Retinal pigment epithelial cell (primary cell): ENCODE results near the gene UBE2D2.

ENCODE experiments used
- DNase-seq: peaks from one replicate; pipeline ENCODE4 v3.0.0-alpha.2; 2010; ENCODE audit warnings: low read depth
- H3K4me3 ChIP-seq: 2 replicates; pipeline ENCODE4 v1.5.1; 2011; ENCODE audit warnings: mild to moderate bottlenecking, low read length, control low read depth, moderate library complexity
- CTCF ChIP-seq: conservative IDR thresholded peaks from 2 replicates; pipeline ENCODE4 v1.5.1; 2011; ENCODE audit warnings: low read depth, low read length, control low read depth, inconsistent platforms

The UBE2D2 gene

GRCh38 chr5:139655727-139656271, 94.7 kb downstream of the UBE2D2 start:
- no peak overlapping the region for H3K4me3 ChIP-seq
- no peak for DNase-seq
- no peak for TF ChIP-seq CTCF

GRCh38 chr5:139657363-139658321, 96.5 kb downstream of the UBE2D2 start:
- DNase-seq, result no peak
- TF ChIP-seq CTCF, result no peak
- H3K4me3 ChIP-seq, result no peak overlapping the region

- DNase-seq, result no peak
- H3K4me3 ChIP-seq, result peak overlapping the region; percentile 36
- no peak for TF ChIP-seq CTCF
Observed at GRCh38 chr5:139658501-139658927, 97.4 kb downstream of the UBE2D2 start.

GRCh38 chr5:139658928-139659667, 98.0 kb downstream of the UBE2D2 start:
- no peak for TF ChIP-seq CTCF
- H3K4me3 ChIP-seq, result peak overlapping the region; percentile 36
- DNase-seq, result no peak

- TF ChIP-seq CTCF, result no peak
- no peak for DNase-seq
- H3K4me3 ChIP-seq, result peak overlapping the region; percentile 36
Observed at GRCh38 chr5:139659695-139660101, 98.6 kb downstream of the UBE2D2 start.

- peak overlapping the region; percentile 36 for H3K4me3 ChIP-seq
- no peak for TF ChIP-seq CTCF
- DNase-seq, result peak; percentile 66
Observed at GRCh38 chr5:139660105-139660922, 99.2 kb downstream of the UBE2D2 start.
